Measurements from ENCODE around the gene TRPM2. TPM values are rescaled to one million over a fixed set of nuclear protein-coding genes. Genes with fewer than 3 reads are reported as not detected.

Gene TRPM2
- total and polyA plus RNA-seq, 12 donors = 0.34 to 8.5 (median 1.2) TPM

DNA sequence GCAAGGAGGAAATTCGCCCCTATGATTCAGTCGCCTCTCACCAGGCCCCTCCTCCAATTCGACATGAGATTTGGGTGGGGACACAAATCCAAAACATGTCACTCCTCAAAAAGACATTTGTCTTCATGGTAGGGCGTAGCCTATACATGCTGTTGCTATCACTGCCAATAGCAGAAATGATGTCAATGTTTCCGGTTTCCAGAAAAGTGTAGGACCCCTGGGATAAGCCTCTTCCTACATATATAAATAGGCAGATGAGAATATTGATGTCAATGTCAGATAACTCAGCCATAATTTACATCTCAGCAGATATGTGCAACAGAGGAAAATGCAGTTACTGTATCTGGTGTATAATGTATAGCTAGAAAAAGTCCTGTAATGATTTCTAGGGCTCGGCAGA, 118.6 kb downstream of the TRPM2 start:
- Histone ChIP-seq H3K27me3 (no peaks in the 10 kb centered on the region), H3K9me3 (no peaks in the 10 kb centered on the region), H3K4me3 (no peak overlapping the region), H3K27ac (no peak overlapping the region), H3K36me3 (no peaks in the 10 kb centered on the region), H3K4me1 (no peaks in the 10 kb centered on the region)
- intact Hi-C loops (cut with DNase I) = loop anchor here in 2 of 10 donors (10.0 kb wide), 2 partner anchors 117 to 127 kb away; partner anchors contain the start of gene TRPM2 (in 1 of the 2)
- 74 to 81% methylated on average over 6 of the region's 6 CpGs for WGBS, 2 donors
- DNase-seq (no peak), ATAC-seq (no peak)
- TF ChIP-seq, protein P1, sequence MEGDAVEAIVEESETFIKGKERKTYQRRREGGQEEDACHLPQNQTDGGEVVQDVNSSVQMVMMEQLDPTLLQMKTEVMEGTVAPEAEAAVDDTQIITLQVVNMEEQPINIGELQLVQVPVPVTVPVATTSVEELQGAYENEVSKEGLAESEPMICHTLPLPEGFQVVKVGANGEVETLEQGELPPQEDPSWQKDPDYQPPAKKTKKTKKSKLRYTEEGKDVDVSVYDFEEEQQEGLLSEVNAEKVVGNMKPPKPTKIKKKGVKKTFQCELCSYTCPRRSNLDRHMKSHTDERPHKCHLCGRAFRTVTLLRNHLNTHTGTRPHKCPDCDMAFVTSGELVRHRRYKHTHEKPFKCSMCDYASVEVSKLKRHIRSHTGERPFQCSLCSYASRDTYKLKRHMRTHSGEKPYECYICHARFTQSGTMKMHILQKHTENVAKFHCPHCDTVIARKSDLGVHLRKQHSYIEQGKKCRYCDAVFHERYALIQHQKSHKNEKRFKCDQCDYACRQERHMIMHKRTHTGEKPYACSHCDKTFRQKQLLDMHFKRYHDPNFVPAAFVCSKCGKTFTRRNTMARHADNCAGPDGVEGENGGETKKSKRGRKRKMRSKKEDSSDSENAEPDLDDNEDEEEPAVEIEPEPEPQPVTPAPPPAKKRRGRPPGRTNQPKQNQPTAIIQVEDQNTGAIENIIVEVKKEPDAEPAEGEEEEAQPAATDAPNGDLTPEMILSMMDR (IDR thresholded peaks at IDR 0.05) = no peak

DNA sequence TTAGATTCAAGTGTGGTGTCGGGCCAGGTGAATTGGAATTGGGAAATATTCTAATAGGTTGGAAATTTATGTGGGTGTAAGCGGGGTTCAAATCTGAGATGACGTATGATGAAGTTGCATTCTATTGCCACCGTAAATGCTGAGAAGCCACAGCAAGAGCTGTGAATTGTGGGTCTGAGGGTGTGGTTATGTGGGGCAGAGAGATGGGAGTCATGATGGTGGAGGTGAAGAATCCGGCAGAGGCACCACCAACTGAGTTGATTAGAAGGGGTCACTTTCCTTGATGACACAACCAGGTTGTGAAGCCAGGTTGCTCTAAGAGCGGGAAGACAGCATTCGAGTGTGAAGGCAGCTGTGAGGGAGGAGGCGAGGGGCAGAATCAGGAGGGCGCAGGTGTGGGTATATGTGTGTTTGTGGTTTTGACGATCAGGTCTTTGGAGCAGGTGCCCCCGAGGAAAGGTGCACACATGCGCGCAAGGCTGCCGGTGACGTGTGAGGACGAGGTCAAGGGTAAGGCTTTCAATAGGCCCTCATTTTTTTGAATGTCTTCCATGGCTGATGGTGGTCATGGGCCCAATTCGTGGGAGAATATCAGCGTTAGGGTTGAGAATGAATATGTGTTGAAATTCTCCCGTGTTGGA, 120.6 kb downstream of the TRPM2 start:
- Histone ChIP-seq H3K4me1 (peaks cover 0 to 18% (median 2%) of the 10 kb centered on the region in 9 donors), H3K4me3 (no peak overlapping the region), H3K27ac (no peak overlapping the region), H3K36me3 (no peaks in the 10 kb centered on the region), H3K9me3 (no peaks in the 10 kb centered on the region), H3K27me3 (no peaks in the 10 kb centered on the region)
- DNase-seq (no peak), ATAC-seq (no peak)
- WGBS, 2 donors = 92 to 93% methylated on average over 19 of the region's 19 CpGs
- TF ChIP-seq, protein P1 (IDR thresholded peaks at IDR 0.05) = no peak
- intact Hi-C loops (cut with DNase I) = loop anchor here in 2 of 10 donors (10.0 kb wide), 2 partner anchors 119 to 129 kb away; partner anchors contain the start of gene TRPM2 (in 1 of the 2)

DNA sequence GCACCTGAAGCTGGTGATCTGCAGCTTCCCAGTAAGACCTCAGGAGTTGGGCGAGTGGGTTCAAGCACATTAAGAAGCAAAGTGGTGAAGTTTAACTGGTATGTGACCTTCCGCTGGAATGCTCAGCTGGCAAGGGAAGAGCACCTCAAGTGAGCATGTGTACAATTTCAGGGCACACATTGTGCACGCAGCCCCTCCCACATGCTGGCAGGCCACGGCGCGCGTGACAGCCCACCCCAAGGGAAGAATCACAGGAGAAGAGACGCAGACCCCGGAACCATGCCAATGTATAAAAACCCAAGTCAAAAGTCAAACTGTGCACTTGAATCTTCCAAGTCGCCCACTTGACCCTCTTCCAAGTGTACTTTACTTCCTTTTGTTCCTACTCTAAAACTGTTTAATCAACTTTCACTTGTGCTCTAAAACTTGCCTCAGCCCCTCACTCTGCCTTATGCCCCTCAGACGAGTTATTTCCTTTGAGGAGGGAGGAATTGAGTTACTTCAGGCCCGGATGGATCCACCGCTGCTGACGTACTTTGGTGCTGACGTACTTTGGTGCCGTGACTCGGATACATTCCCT, 121.9 kb downstream of the TRPM2 start:
- DNase-seq (no peak), ATAC-seq (no peak)
- Histone ChIP-seq H3K9me3 (no peaks in the 10 kb centered on the region), H3K36me3 (no peaks in the 10 kb centered on the region), H3K27ac (no peak overlapping the region), H3K27me3 (no peaks in the 10 kb centered on the region), H3K4me1 (peaks cover 0 to 24% (median 2%) of the 10 kb centered on the region in 9 donors), H3K4me3 (no peak overlapping the region)
- WGBS, 2 donors = 83 to 88% methylated on average over 17 of the region's 17 CpGs
- intact Hi-C loops (cut with DNase I) = loop anchor here in 2 of 10 donors (10.0 kb wide), 2 partner anchors 121 to 131 kb away; partner anchors contain the start of gene TRPM2 (in 1 of the 2)
- TF ChIP-seq, protein P1 (IDR thresholded peaks at IDR 0.05) = no peak

DNA sequence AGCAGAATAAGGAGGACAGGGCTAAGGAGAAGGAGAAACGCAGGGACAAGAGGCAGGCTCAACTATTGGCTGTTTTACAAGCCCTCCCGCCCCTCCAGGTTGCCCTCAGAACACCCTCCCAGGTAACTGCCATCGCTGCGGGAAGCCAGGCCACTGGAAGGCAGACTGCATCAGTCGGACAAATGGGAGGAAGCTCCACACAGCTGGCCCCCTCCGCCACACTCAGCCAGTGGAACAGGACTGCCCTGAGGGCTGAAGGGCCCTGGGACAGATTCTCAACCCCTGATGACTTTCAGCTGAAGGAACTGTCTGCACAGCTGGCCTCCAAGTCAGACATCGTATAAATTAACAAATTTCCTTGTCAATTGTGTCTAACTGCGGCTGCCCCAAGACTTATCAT, 123.7 kb downstream of the TRPM2 start:
- Histone ChIP-seq H3K4me1 (peaks cover 0 to 24% (median 2%) of the 10 kb centered on the region in 9 donors), H3K4me3 (no peak overlapping the region), H3K27ac (peak overlapping the region in 1 of 10 donors; percentile 52), H3K27me3 (no peaks in the 10 kb centered on the region), H3K9me3 (no peaks in the 10 kb centered on the region), H3K36me3 (no peaks in the 10 kb centered on the region)
- ATAC-seq (no peak), DNase-seq (no peak)
- WGBS, 2 donors = 74 to 78% methylated on average over 8 of the region's 8 CpGs
- TF ChIP-seq, protein P1 (IDR thresholded peaks at IDR 0.05) = no peak
- intact Hi-C loops (cut with DNase I) = loop anchor here in 2 of 10 donors (10.0 kb wide), 2 partner anchors 122 to 132 kb away; partner anchors contain the start of gene TRPM2 (in 1 of the 2)

All from heart right ventricle (tissue), 16 donors.